Measurements from ENCODE around the gene ARHGAP9. TPM values are rescaled to one million over a fixed set of nuclear protein-coding genes. Genes with fewer than 3 reads are reported as not detected.
A peak's percentile ranks its signal among the peaks of the same experiment; 100 is the strongest.
"Not testable (repeated sequence)": the region's sequence is repeated elsewhere in the genome, so short reads cannot be mapped to it uniquely, and the experiment has no call there.

The ARHGAP9 gene
- total and polyA plus RNA-seq, 12 donors = 0.83 to 17.7 (median 3.8) TPM

DNA sequence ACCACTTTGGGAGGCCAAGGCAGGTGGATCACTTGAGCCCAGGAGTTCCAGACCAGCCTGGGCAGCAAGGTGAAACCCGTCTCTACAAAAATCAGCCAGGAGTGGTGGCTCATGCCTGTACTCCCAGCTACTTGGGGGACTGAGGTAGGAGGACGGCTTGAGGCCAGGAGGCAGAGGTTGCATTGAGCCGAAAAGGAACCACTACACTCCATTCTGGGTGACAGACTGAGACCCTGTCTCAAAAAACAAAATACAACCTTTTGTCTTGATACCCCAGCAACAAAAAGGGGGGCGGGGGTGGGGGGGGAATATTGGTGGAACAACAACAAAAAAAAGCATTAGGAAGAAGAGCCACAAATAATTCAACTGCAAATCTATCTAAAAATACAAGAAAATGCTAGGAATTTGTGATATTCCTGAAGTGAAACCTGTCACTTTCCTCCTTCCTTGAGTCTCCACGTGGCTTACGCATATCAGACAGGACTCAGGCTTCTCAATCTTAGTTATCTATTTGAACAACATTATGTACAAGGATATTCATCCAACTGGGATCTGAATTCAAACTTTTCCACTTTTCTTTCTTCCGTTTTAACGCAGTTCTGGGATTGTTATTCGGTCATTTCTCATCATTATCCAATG, 50.1 kb downstream of the ARHGAP9 start:
- TF ChIP-seq, protein P1, sequence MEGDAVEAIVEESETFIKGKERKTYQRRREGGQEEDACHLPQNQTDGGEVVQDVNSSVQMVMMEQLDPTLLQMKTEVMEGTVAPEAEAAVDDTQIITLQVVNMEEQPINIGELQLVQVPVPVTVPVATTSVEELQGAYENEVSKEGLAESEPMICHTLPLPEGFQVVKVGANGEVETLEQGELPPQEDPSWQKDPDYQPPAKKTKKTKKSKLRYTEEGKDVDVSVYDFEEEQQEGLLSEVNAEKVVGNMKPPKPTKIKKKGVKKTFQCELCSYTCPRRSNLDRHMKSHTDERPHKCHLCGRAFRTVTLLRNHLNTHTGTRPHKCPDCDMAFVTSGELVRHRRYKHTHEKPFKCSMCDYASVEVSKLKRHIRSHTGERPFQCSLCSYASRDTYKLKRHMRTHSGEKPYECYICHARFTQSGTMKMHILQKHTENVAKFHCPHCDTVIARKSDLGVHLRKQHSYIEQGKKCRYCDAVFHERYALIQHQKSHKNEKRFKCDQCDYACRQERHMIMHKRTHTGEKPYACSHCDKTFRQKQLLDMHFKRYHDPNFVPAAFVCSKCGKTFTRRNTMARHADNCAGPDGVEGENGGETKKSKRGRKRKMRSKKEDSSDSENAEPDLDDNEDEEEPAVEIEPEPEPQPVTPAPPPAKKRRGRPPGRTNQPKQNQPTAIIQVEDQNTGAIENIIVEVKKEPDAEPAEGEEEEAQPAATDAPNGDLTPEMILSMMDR (IDR thresholded peaks at IDR 0.05) = no peak
- Histone ChIP-seq H3K9me3 (no peaks in the 10 kb centered on the region), H3K4me3 (peak overlapping the region; percentile 32 to 80 (median 66)), H3K4me1 (peaks cover 0 to 24% (median 15%) of the 10 kb centered on the region in 9 donors), H3K27ac (peak overlapping the region; percentile 85 to 98 (median 94)), H3K27me3 (no peaks in the 10 kb centered on the region), H3K36me3 (peaks cover 0 to 15% (median 0%) of the 10 kb centered on the region in 9 donors)
- intact Hi-C loops (cut with DNase I) = loop anchor here in 2 of 10 donors (2.0 kb wide), 1 partner anchor 23 kb away; no protein-coding TSS in a partner anchor
- 33 to 35% methylated on average over 9 of the region's 9 CpGs for WGBS, 2 donors
- no peak for ATAC-seq
- DNase-seq = no peak

DNA sequence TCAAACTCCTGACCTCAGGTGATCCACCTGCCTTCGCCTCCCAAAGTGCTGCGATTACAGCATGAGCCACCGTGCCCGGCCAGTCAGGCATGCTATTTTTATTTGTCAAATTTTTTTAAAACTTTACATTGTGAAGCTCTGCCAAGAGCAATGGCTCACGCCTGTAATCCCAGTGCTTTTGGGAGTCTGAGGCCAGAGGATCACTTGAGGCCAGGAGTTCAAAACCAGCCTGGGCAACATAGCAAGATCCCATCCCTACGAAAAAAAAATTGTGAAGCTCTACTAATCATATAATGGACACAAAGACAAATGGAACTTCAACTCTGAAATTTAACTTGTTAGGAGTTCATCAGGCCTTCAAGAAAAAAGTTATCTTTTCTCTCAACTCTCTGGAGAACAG, 50.7 kb downstream of the ARHGAP9 start:
- Histone ChIP-seq H3K27me3 (no peaks in the 10 kb centered on the region), H3K9me3 (no peaks in the 10 kb centered on the region), H3K36me3 (peaks cover 0 to 17% (median 0%) of the 10 kb centered on the region in 9 donors), H3K4me1 (peaks cover 0 to 24% (median 15%) of the 10 kb centered on the region in 9 donors), H3K27ac (peak overlapping the region in 7 of 10 donors; percentile 90 to 98 (median 93)), H3K4me3 (peak overlapping the region in 2 of 10 donors; percentile 63 to 70)
- DNase-seq = no peak
- no peak for ATAC-seq
- 69 to 84% methylated on average over 6 of the region's 6 CpGs for WGBS, 2 donors
- intact Hi-C loops (cut with DNase I) = no loop called here
- TF ChIP-seq, protein P1 (IDR thresholded peaks at IDR 0.05) = no peak

DNA sequence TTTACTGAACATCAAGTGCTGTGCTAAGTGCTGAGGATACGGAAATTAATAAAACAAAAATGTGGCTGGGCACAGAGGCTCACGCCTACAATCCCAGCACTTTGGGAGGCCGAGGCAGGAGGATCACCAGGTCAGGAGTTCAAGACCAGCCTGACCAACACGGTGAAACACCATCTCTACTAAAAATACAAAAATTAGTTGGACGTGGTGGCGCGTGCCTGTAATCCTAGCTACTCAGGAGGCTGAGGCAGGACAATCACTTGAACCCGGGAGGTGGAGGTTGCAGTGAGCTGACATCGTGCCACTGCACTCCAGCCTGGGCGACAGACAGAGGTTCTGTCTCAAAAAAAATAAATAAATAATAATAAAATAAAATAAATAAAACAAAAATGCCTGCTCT, 52.7 kb downstream of the ARHGAP9 start:
- 97 to 99% methylated on average over 10 of the region's 10 CpGs for WGBS, 2 donors
- Histone ChIP-seq H3K36me3 (peaks cover 0 to 37% (median 9%) of the 10 kb centered on the region in 9 donors), H3K4me1 (peaks cover 0 to 24% (median 15%) of the 10 kb centered on the region in 9 donors)
- DNase-seq; H3K4me3 ChIP-seq; H3K27me3 ChIP-seq; H3K27ac ChIP-seq; intact Hi-C loops (cut with DNase I); H3K9me3 ChIP-seq; ATAC-seq: not testable (repeated sequence)

Small RNA genes lying within 50 kb of the gene (microRNA-seq; reads per million reads assigned to microRNA genes)
- gene MIR616 = 0 to 0.51 reads per million in 2 donors
- gene MIR6758 = 0 to 1.0 reads per million in 2 donors

Other genes starting within 250 kb of the ARHGAP9 start
- 1 to 10 TPM in 4 of 10 donors, under 1 TPM in 6; 0.30 to 2.9 (median 0.98) TPM for gene STAC3, start 228.7 kb downstream of the ARHGAP9 start, total RNA-seq
- gene STAC3, start 228.7 kb downstream of the ARHGAP9 start, polyA plus RNA-seq = 1 to 10 TPM in 1 of 2 donors, under 1 TPM in 1; 0.81 to 1.7 TPM
- gene R3HDM2, start 48.8 kb downstream of the ARHGAP9 start, total RNA-seq = 100 to 1,000 TPM in 1 of 10 donors, 10 to 100 TPM in 9; 43.7 to 107 (median 82.9) TPM
- gene R3HDM2, start 48.8 kb downstream of the ARHGAP9 start, polyA plus RNA-seq = 10 to 100 TPM; 15.5 to 17.6 TPM
- gene INHBC, start 45.1 kb downstream of the ARHGAP9 start, total RNA-seq = under 1 TPM in 1 of 10 donors, not detected in 9; 0.13 TPM
- under 1 TPM in 1 of 2 donors, not detected in 1; 0.03 TPM for gene INHBC, start 45.1 kb downstream of the ARHGAP9 start, polyA plus RNA-seq
- 1 to 10 TPM in 3 of 10 donors, under 1 TPM in 3, not detected in 4; 0.09 to 1.2 (median 0.71) TPM for gene INHBE, start 24.6 kb downstream of the ARHGAP9 start, total RNA-seq
- under 1 TPM in 1 of 2 donors, not detected in 1; 0.01 TPM for gene INHBE, start 24.6 kb downstream of the ARHGAP9 start, polyA plus RNA-seq
- gene GLI1, start 20.1 kb downstream of the ARHGAP9 start, total RNA-seq = 1 to 10 TPM in 2 of 10 donors, under 1 TPM in 8; 0.12 to 1.2 (median 0.63) TPM
- gene GLI1, start 20.1 kb downstream of the ARHGAP9 start, polyA plus RNA-seq = under 1 TPM; 0.15 to 0.45 TPM
- 100 to 1,000 TPM in 1 of 10 donors, 10 to 100 TPM in 9; 56.7 to 105 (median 72.5) TPM for gene MARS1, start 8.2 kb upstream of the ARHGAP9 start, total RNA-seq
- 100 to 1,000 TPM in 1 of 2 donors, 10 to 100 TPM in 1; 94.7 to 108 TPM for gene MARS1, start 8.2 kb upstream of the ARHGAP9 start, polyA plus RNA-seq
- 10 to 100 TPM; 11.2 to 34.1 (median 22.0) TPM for gene DDIT3, start 40.6 kb upstream of the ARHGAP9 start, total RNA-seq
- 100 to 1,000 TPM in 1 of 2 donors, 10 to 100 TPM in 1; 65.2 to 106 TPM for gene DDIT3, start 40.6 kb upstream of the ARHGAP9 start, polyA plus RNA-seq
- gene MBD6, start 43.0 kb upstream of the ARHGAP9 start, total RNA-seq = 10 to 100 TPM; 22.8 to 46.9 (median 33.5) TPM
- gene MBD6, start 43.0 kb upstream of the ARHGAP9 start, polyA plus RNA-seq = 10 to 100 TPM in 1 of 2 donors, 1 to 10 TPM in 1; 8.8 to 35.4 TPM
- 100 to 1,000 TPM in 5 of 10 donors, 10 to 100 TPM in 5; 82.9 to 116 (median 101) TPM for gene DCTN2, start 67.3 kb upstream of the ARHGAP9 start, total RNA-seq
- 100 to 1,000 TPM in 1 of 2 donors, 10 to 100 TPM in 1; 45.9 to 174 TPM for gene DCTN2, start 67.3 kb upstream of the ARHGAP9 start, polyA plus RNA-seq
- gene KIF5A, start 70.2 kb upstream of the ARHGAP9 start, total RNA-seq = under 1 TPM in 5 of 10 donors, not detected in 5; 0.05 to 0.29 (median 0.07) TPM
- gene KIF5A, start 70.2 kb upstream of the ARHGAP9 start, polyA plus RNA-seq = under 1 TPM; 0.06 to 0.07 TPM
- 10 to 100 TPM in 9 of 10 donors, 1 to 10 TPM in 1; 9.6 to 17.2 (median 14.7) TPM for gene PIP4K2C, start 111.3 kb upstream of the ARHGAP9 start, total RNA-seq
- 10 to 100 TPM in 1 of 2 donors, 1 to 10 TPM in 1; 5.8 to 13.6 TPM for gene PIP4K2C, start 111.3 kb upstream of the ARHGAP9 start, polyA plus RNA-seq
- gene DTX3, start 125.0 kb upstream of the ARHGAP9 start, total RNA-seq = 10 to 100 TPM; 16.9 to 30.2 (median 22.2) TPM
- 10 to 100 TPM; 20.9 to 58.2 TPM for gene DTX3, start 125.0 kb upstream of the ARHGAP9 start, polyA plus RNA-seq
- 10 to 100 TPM in 3 of 10 donors, 1 to 10 TPM in 7; 5.0 to 17.6 (median 7.5) TPM for gene ARHGEF25, start 131.6 kb upstream of the ARHGAP9 start, total RNA-seq
- 10 to 100 TPM; 13.1 to 49.2 TPM for gene ARHGEF25, start 131.6 kb upstream of the ARHGAP9 start, polyA plus RNA-seq
- 1 to 10 TPM; 2.0 to 9.3 (median 5.5) TPM for gene B4GALNT1, start 153.3 kb upstream of the ARHGAP9 start, total RNA-seq
- gene B4GALNT1, start 153.3 kb upstream of the ARHGAP9 start, polyA plus RNA-seq = 1 to 10 TPM; 2.4 to 5.3 TPM
- gene OS9, start 214.3 kb upstream of the ARHGAP9 start, total RNA-seq = 100 to 1,000 TPM in 7 of 10 donors, 10 to 100 TPM in 3; 84.9 to 181 (median 113) TPM
- gene OS9, start 214.3 kb upstream of the ARHGAP9 start, polyA plus RNA-seq = 100 to 1,000 TPM in 1 of 2 donors, 10 to 100 TPM in 1; 96.9 to 173 TPM